HG02763 (cell line): ENCODE measurements around the gene NT5DC4.

Experiments
- ATAC-seq: cut with Tn5 transposase; IDR thresholded peaks from one replicate; pipeline ENCODE4 v1.9.1; 2021; ENCODE audit warnings: mild to moderate bottlenecking, moderate library complexity; ENCODE audit not compliant: unreplicated experiment

NT5DC4 gene

DNA sequence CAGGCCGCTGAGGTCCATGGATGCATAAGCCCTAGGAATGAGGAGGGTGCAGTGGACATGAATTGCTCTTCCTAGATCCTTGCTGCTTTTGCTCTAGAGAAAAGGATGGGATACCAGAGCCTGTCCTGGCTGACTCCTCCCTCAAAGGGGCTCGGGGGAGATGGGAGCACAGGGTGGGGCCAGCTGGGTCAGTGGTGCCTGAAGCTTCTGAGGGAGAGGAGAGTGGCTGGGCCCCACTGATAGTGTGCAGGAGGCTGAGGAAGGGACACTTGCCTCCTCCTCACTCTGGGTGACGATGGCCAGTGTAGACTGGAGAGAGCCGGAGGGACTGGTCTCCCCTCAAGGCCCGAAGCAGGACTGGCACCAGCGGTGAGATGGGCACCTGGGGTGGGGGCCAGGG is at the start of gene NT5DC4:
Gene NT5DC4 (plus strand): TSS at position 236 of the 400 bp plus-strand sequence. CDS start 60 bp downstream, at position 296.
- ATAC-seq, result no peak

DNA sequence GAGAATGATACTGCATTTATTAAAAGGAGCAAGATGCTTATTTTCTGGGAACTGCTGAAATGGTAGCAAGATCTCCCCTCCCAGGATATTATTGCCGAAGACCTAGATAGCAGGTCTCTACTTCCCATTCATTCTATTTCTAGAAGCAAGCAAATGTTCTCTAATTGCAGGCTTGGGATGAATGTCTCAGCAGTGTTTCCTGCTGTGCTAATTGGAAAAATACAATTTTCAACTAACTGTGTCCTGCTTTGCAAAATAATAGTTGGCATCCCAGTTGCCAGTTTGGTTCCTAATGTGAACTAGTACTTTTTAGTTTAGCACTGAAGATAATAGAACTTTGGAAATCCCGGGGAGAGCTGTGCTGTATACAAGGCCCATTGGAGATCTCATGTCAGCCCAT is 49.0 kb upstream of the NT5DC4 start:
- ATAC-seq, result no peak

DNA sequence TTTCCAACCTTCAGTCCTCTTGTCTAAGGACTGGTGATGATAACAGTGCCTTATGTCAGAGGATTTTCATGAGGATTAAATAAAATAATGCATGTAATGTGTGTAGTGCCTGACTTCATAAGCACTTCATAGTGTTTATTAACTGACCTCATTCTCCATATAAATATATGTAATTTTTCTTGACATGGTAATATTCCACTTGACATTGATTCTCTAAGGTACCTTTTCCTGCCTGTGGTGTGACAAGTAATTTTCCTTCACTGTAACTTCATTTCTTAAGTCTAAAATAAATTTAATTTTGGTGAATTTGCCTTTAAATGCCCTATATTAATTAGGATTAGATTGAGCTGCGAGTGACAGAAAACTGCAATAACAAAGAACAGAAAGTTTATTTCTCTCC is 47.8 kb upstream of the NT5DC4 start:
- ATAC-seq, result no peak

DNA sequence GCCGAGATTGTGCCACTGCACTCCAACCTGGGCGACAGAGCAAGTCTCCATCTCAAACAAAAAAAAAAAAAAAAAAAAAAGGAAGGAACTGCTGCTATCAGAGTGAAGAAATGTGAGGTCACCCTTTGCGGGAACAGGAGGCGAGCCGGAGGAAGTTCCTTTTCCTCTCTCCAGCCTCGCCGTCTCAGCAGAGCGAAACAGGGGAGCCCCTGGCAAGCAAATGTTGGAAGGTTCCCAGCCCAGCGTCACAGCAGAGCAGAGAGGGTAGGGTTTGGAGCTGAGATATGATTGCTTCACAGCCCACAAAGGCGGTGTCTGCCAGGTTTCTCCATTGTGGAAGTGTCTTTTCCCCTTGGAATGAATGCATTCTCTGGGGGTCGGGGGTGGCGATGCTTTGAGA is 46.6 kb upstream of the NT5DC4 start:
- ATAC-seq, result no peak

DNA sequence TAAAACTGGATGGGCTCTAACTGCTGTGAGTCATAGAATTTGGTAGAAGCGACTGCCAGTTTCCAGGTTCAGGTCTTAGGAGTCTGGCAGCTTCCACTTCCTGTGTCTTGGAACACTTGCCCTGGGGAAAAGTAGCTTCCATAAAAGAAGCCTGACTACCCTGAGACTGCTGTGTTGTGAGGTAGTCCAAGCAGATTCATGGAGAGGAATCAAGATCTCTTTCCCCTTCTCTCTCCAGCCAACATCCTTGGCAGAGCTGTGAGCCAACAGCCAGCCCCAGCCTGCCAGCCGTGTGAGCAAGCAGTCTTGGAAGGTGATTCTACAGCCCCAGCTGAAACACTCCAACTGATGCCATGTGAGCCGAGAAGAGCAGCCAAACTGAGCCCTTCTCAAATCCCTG is 41.3 kb upstream of the NT5DC4 start:
- ATAC-seq, result no peak

DNA sequence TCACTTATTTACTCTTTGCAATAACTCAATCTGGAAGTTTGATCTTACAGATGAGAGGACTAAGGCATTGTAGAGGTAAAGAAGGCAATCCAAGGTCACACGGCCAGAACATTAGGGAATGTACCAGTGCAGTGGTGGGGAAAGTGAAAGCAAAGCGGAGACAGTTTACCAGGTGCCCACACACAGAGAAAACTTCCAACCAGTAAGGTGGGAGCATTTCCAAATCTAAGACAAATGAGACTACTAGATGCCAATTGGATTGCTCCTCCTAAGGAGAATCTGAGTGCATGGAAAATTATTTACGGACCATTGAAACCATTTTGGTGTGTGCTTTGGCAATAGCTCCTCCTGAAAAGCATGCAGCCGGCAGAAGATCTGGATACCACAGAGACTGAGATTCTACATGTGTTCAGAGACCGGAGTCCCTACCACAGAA is 40.1 kb upstream of the NT5DC4 start:
- ATAC-seq, result no peak

DNA sequence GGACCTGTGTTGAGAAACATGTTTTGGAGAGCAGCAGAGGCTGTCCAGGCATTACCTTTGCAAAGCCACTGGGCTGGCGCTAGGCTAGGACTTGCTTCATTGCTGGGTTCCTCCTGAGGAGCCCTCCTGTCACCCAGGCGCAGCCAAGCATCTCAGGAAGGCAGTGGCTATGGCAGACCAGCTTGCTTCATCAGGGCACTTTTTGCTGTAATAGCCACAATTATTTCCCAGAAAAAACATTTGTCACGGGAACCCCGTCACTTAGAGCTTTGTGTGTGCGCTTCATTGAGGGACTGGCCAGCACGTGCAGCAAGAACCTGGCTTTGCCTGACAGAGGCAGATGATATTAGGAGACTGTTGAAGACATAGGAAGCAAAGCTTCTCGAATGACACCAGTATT is 38.7 kb upstream of the NT5DC4 start:
- ATAC-seq, result no peak

DNA sequence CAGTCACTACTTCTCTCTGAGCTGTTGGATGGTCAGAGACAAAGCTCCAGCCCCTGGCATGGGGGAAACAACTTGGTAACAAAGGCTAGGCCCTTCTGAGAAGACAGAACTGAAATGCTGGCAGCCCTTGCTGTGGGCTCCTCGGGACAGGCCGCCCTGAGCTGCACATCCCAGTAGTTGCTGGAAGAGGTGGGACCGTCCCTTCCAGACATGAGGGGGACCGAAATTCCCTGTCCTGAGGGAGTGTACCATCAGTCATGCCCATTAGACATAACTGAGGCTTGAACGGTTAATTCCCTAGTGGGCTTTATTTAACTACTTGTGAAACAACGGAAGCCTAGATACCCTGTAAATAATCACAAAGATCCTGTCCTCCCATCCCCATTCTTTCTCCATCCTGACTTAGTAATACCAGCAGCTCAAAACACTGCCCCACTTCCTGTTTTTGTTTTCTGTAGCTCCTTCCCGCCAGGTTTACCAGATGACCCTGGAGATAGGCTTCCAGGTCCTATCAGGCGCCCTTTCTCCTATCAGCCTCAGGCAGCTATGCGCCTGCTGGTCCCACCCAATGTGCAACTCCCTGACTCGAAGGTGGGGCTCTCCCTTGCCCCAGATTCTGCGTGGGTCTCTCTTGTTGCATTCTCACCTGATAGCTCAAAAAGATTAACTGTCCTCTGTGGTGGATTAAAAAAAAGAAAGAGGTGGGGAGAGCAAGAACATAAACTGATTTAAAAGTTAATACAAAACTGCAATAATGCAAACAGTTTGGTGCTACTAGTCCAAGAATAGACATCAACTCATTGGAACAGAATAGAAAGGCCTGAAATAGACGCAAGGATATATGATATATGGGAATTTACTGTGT is 37.0 kb upstream of the NT5DC4 start:
- ATAC-seq, result no peak

DNA sequence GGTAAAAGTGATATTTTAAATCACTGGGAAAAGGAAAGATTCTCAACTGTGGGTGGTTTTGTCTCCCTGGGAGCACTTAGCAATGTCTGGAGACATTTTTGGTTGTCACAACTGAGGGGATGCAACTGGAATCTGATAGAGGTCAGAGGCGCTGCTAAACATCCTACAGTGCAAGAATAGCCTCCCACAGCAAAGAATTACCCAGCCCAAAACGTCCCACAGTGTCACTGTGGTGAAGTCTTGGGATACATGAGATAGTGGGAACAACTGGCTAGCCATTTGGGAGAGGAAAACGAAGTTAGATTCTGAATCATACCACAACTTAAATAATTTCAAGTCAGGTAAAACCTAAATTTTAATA is 36.4 kb upstream of the NT5DC4 start:
- no peak for ATAC-seq

DNA sequence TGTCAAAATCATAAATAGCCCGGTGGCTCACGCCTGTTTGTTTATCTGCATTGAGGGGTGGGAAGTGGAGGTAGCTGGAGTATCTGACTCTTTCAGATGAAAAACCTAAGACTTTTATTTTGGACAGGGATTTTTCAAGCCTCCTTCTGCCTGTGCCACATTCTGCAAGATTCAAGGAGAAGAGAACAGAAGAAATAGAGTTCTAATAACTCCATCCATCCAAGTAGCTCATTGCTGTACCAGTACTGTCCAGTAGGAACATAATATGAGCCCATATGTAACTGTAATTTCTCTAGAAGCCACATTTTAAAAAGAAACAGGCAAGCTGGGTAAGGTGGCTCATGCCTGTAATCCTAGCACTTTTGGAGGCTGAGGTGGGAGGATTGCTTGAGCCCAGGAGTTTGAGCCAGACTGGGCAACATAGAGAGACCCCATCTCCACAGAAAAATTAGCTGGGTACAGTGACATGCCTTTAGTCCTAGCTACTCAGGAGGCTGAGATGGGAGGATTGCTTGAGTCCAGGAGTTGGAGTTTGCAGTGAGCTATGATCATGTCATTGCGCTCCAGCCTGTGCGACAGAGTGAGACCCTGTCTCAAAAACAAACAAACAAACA is 35.4 kb upstream of the NT5DC4 start:
- no peak for ATAC-seq

DNA sequence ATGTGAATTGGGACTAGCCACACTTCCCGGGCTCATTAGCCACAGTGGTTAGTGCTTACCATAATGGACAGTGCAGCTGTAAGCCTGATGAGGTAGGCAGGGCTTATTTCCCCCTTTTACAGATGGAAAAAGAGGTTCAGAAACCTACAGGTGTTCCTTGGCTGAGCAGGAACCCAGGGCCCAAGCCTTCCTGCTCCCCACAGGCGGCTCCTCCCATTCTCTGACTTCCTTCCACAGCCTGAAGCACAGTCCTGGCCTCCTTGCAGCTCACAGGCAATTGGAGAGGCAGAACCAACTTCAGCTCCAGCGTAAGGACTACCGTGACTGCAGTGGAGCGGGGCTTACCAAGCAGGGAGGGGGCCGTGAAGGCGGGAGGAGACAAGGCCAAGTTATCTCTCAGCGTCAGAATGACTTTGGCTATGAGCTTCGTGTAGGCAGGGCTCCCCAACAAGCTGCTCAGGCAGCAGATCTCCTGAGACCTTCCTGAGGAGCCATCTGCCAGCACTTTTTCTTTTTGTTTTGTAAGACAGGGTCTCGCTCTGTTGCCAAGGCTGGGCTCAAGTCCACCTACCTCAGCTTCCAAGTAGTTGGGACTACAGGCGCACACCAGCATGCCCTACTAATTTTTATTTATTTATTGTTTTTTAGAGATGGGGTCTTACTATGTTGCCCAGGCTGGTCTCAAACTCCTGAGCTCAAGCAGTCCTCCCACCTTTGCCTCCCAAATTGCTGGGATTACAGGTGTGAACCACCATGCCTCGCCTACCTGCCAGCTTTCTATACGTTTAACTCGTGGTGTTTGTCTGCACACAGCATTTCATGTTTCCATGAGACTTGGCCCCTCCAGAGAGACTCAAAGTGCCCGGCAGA is 34.2 kb upstream of the NT5DC4 start:
- no peak for ATAC-seq

DNA sequence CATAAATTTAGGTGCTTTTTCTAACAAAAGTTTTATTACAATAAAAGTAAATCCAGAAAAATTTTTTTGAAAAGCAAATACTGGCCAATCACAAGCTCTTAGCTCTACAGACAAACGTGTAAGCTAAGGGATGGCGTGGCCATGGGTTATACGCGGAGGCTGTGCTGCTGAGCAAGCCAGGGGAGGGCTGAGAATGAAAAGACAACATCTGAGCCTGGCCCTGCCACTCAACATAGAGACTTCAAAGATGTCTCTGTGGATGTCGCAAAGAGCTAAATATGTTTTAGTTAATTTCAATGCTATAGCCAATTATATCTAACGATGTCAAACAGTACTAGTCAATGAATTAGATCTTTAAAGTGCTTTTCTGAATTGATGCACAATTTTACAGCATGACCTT is 33.3 kb upstream of the NT5DC4 start:
- ATAC-seq, result no peak

DNA sequence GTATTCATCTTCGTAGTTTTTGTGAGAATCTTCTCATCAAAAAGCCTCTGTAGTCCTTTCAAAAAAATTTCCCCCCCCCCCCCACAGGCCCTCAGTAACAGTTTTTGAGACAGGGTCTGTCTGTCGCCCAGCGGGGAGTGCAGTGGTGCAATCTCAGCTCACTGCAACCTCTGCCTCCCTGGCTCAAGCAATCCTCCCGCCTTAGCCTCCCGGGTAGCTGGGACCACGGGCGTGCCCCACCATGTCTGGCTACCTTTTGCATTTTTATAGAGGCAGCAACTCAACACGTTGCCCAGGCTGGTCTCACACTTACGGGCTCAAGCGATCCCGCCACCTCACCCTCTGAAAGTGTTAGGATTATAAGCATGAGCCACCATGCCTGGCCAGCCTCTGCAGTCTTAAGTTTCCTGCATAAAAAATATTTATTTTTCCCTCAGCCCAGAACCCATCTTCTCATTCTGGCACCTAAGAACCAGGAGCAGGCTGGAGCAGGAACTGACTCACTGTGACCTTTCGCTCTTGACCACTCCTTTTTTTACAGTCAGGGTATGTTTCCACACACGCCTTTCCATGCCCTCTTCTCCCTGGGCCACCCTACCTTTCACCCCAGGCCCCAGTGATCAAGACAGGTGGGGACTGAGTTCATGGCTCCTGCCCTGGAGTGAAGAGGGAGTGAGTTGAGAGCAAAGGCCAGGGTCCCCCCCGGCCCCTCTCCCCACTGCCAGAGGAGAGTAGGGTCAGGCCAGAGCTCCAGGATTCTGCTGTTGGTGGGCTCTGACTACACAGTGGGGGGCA is 32.5 kb upstream of the NT5DC4 start:
- no peak for ATAC-seq

DNA sequence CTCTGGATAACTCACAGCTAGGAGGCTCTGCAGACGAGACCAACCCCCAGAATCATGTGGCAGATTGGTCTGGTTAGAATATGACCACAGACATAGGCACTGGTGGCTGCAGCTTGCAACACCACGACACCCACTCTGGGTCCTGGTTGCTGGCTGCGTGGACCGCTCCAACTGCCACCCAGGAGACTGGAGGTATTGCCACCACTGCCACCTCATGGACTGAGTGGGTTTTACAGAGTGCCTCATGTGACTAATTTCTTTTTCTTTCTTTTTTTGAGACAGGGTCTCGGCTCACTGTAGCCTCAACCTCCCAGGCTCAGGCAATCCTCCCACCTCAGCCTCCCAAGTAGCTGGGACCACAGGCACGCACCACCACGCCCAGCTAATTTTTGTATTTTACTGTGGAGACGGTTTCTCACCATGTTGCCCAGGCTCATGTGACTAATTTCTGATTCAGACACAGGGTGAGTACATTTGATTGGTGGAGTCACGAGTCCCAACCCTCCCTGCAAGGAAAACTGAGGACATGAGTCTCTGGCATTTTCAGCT is 29.9 kb upstream of the NT5DC4 start:
- ATAC-seq, result no peak

DNA sequence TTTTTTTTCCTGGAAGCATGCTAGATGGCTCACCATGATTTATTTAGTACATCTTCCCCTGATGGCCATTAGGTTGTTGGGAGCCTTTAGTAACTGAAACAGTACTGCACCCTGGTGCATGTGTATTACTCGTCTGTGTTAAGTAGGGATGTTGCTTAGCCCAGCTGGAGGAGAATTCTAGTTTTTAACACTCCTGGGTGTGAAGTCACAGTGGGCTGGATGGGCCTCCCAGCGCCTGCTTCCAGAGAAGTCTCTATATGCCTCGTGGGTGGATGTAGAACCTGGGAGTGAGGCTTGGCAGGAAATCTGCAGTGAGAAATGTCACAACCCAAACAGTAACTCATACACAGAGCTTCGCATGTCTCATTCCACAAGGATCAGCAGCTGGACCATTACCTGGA is 28.9 kb upstream of the NT5DC4 start:
- no peak for ATAC-seq

DNA sequence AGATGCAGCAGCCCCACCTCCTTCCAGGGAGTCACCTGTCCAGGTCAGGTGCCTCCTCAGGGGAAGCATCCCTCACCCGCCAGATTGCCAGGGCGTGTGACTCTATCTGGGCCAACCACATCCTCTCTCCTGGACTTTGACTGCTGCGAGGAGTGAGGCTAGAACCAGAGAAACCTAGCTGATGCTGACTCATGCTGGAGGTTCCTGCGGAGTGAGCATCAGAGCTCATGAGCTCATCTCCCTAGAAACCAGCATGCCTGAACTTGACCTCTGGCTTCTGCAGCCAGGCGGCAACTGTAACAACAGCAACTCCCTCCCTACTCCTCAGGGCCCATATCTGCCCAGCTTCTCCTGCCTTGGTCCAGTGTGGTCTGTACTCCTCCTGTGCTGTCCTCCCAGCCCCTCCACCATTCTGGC is 28.3 kb upstream of the NT5DC4 start:
- peak; percentile 84 for ATAC-seq

DNA sequence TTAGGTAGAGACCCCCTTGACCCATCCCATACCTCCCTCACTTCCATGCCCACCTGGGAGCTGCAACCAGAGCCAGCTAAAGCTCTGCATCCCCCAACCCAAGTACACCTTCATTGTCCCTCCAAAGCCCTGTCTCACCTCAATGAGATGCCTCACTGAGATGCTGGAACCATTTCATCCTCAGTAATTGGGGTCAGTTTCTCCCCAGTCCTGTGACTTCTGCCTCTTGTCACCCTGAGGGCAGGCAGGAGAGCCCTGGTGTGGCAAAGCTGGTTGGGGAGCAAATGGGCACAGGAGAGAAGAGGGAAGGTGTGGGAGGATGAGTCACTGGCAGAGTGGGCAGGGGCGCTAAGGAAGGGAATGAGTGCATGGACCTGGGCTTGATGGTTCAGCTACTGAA is 27.9 kb upstream of the NT5DC4 start:
- ATAC-seq, result no peak

DNA sequence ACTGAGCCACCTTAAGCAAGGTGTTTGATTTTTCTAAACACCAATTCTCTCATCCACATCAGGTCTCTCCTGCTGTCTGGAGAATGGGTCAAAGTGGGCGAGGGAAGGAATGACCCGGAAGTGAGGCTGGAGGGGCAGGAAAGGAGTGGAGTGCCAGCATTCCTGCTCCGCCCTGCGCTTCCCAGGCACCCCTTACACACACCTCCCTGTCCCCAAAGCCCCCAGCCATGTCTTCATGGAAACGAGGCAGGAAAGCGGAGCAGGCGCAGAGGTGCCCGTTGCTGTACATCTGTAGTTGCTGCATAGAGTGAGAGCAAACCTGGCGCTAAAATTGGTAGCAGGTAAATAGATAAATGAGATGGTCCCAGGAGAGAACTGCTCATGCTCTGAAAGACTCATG is 27.2 kb upstream of the NT5DC4 start:
- no peak for ATAC-seq

DNA sequence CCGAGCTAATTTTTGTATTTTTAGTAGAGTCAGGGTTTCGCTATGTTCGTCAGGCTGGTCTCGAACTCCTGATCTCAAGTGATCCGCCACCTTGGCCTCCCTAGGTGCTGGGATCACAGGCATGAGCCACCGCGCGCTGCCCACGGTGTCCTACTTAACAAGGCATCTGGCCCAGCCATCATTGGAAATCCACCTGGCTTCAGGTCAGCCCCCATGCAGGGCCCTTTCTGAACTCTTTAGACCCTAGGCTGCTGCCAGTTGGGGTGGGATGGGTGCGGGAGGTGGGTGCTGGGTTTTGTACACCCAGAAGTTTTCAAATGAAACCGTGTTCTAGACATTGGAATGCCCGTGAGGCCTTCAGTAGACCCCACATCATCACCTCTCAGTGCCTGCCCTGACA is 26.6 kb upstream of the NT5DC4 start:
- ATAC-seq, result no peak

DNA sequence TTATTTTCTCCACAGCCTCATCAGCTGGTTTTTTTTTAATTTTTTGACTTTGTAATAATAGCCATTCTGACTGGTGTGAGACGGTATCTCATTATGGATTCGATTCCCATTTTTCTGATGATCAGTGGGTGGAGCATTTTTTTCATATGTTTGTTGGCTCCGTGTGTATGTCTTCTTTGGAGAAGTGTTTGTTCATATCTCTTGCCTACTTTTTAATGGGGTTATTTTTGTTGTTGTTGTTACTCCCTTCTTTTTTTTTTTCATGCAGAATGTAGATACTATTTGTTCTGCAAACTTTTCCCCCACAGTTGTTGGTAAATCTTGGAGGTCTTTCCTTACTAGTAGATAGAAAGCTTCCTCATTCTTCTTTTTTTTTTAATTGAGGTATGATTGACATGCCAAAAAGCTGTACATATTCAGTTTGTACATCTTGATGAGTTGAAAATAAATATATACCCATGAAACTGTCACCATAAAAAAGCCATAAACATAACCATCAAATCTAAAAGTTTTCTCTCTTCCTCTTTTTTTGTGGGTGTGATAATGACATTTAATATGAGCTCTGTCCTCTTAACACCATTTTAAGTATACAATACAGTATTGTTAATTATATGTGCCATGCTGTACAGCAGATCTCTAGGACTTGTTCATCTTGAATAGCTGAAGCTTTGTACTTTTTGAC is 21.8 kb upstream of the NT5DC4 start:
- ATAC-seq, result no peak
